Osteoblast (primary cell): ENCODE data around the gene DECR2. TPM values are rescaled to one million over a fixed set of nuclear protein-coding genes. Genes with fewer than 3 reads are reported as not detected.

ENCODE experiments used
- DNase-seq: peaks from one replicate; pipeline ENCODE4 v3.0.0; 2011; ENCODE audit warnings: low spot score, mixed read lengths; ENCODE audit not compliant: insufficient read length; ENCODE audit errors: missing footprints
- H2AFZ ChIP-seq: 2 replicates; pipeline ENCODE4 v1.6.0; 2011; ENCODE audit warnings: mild to moderate bottlenecking, low read length
- H3K27ac ChIP-seq: 2 replicates; pipeline ENCODE4 v1.5.1; 2011; ENCODE audit warnings: mild to moderate bottlenecking, low read depth, low read length, moderate library complexity
- H3K27me3 ChIP-seq: 2 replicates; pipeline ENCODE4 v1.6.0; 2012; ENCODE audit warnings: mild to moderate bottlenecking, control low read depth, inconsistent platforms, low read length, moderate library complexity; ENCODE audit not compliant: insufficient read depth
- H3K36me3 ChIP-seq: 2 replicates; pipeline ENCODE4 v1.5.1; 2011; ENCODE audit warnings: mild to moderate bottlenecking, low read length, control low read depth, moderate library complexity; ENCODE audit not compliant: insufficient read depth
- H3K4me1 ChIP-seq: 2 replicates; pipeline ENCODE4 v1.5.1; 2011; ENCODE audit warnings: mild to moderate bottlenecking, low read length, control low read depth, moderate library complexity; ENCODE audit not compliant: insufficient read depth
- H3K4me2 ChIP-seq: 2 replicates; pipeline ENCODE4 v1.6.0; 2011; ENCODE audit warnings: mild to moderate bottlenecking, low read length; ENCODE audit not compliant: insufficient read depth
- H3K4me3 ChIP-seq: fragments of 200-600 bp; sonication (generic); 3 replicates; pipeline ENCODE4 v1.5.1; 2012; ENCODE audit warnings: mild to moderate bottlenecking, low read length, inconsistent platforms; ENCODE audit not compliant: insufficient read depth
- H3K79me2 ChIP-seq: 2 replicates; pipeline ENCODE4 v1.6.0; 2012; ENCODE audit warnings: mild to moderate bottlenecking, low read length, control low read depth, inconsistent platforms; ENCODE audit not compliant: insufficient read depth
- H3K9me3 ChIP-seq: 2 replicates; pipeline ENCODE4 v1.5.1; 2011; ENCODE audit warnings: low read depth, low read length, control low read depth
- H4K20me1 ChIP-seq: 2 replicates; pipeline ENCODE4 v1.6.0; 2012; ENCODE audit warnings: mild to moderate bottlenecking, low read length, control low read depth; ENCODE audit not compliant: insufficient read depth
- CTCF ChIP-seq: IDR thresholded peaks from 2 replicates; pipeline ENCODE4 v1.5.1; 2011; ENCODE audit warnings: mild to moderate bottlenecking, low read depth, low read length, moderate library complexity; ENCODE audit errors: extremely low read depth
- total RNA-seq: library from RNA; depleted of rRNA; stranded (reverse); fragments of >200 nt; gene quantifications from 2 replicates; pipeline ENCODE4 v1.2.3, GENCODE V29; 2012

DECR2 gene
- total RNA-seq, 1 donor: 18.1 TPM

- H3K36me3 ChIP-seq: peaks cover 27% of the 10 kb centered on the region
- peaks cover 7% of the 10 kb centered on the region for H3K4me1 ChIP-seq
- H3K4me2 ChIP-seq: no peak overlapping the region
- DNase-seq: no peak
- peaks cover 7% of the 10 kb centered on the region for H3K79me2 ChIP-seq
- peaks cover 7% of the 10 kb centered on the region for H4K20me1 ChIP-seq
- no peak overlapping the region for H3K4me3 ChIP-seq
- no peak overlapping the region for H3K27ac ChIP-seq
- H2AFZ ChIP-seq: no peak overlapping the region
- no peak for TF ChIP-seq CTCF
- H3K27me3 ChIP-seq: no peaks in the 10 kb centered on the region
- no peaks in the 10 kb centered on the region for H3K9me3 ChIP-seq
Measured at GRCh38 chr16:373848-374615, 27.7 kb upstream of the DECR2 start.

GRCh38 chr16:374616-374926 is 27.1 kb upstream of the DECR2 start:
- Histone ChIP-seq H3K79me2 (peaks cover 12% of the 10 kb centered on the region), H3K4me1 (peaks cover 4% of the 10 kb centered on the region), H4K20me1 (peaks cover 11% of the 10 kb centered on the region), H3K4me2 (no peak overlapping the region), H3K4me3 (no peak overlapping the region), H3K27ac (no peak overlapping the region), H3K9me3 (no peaks in the 10 kb centered on the region), H3K27me3 (no peaks in the 10 kb centered on the region), H3K36me3 (peaks cover 27% of the 10 kb centered on the region), H2AFZ (no peak overlapping the region)
- DNase-seq: no peak
- no peak for TF ChIP-seq CTCF

- H3K27me3 ChIP-seq: no peaks in the 10 kb centered on the region
- H2AFZ ChIP-seq: no peak overlapping the region
- TF ChIP-seq CTCF: no peak
- peaks cover 27% of the 10 kb centered on the region for H3K36me3 ChIP-seq
- no peaks in the 10 kb centered on the region for H3K9me3 ChIP-seq
- no peaks in the 10 kb centered on the region for H3K4me1 ChIP-seq
- peaks cover 19% of the 10 kb centered on the region for H3K79me2 ChIP-seq
- no peak for DNase-seq
- H3K4me2 ChIP-seq: no peak overlapping the region
- no peak overlapping the region for H3K27ac ChIP-seq
- H4K20me1 ChIP-seq: peaks cover 15% of the 10 kb centered on the region
- no peak overlapping the region for H3K4me3 ChIP-seq
Measured at GRCh38 chr16:375212-375611, 26.5 kb upstream of the DECR2 start.

- Histone ChIP-seq H3K36me3 (peaks cover 27% of the 10 kb centered on the region), H3K79me2 (peaks cover 28% of the 10 kb centered on the region), H3K27ac (no peak overlapping the region), H4K20me1 (peaks cover 15% of the 10 kb centered on the region), H2AFZ (no peak overlapping the region), H3K4me2 (no peak overlapping the region), H3K4me3 (no peak overlapping the region), H3K9me3 (no peaks in the 10 kb centered on the region), H3K27me3 (no peaks in the 10 kb centered on the region), H3K4me1 (no peaks in the 10 kb centered on the region)
- TF ChIP-seq CTCF: no peak
- DNase-seq: no peak
Measured at GRCh38 chr16:375927-376816, 25.5 kb upstream of the DECR2 start.
